ENCODE results near the gene PPP1R13B. TPM values are rescaled to one million over a fixed set of nuclear protein-coding genes. Genes with fewer than 3 reads are reported as not detected.
"Not testable (repeated sequence)": the region's sequence is repeated elsewhere in the genome, so short reads cannot be mapped to it uniquely, and the experiment has no call there.

PPP1R13B gene
- total and polyA plus RNA-seq, 4 donors, result 2.3 to 44.0 (median 15.8) TPM

GRCh38 chr14:103691655-103692054, 155.7 kb downstream of the PPP1R13B start:
- intact Hi-C loops (cut with DNase I); ATAC-seq (ENCODE audit: low FRiP score); H3K4me1 ChIP-seq (ENCODE audit: control insufficient read depth in 1 of 2, insufficient read depth in 2 of 2, low read length in 2 of 2): not testable (repeated sequence)

GRCh38 chr14:103690332-103690731, 157.0 kb downstream of the PPP1R13B start:
- Histone ChIP-seq H3K36me3 (ENCODE audit: control insufficient read depth in 1 of 2, insufficient read depth in 2 of 2, low read length in 1 of 2) (peaks cover 0 to 14% of the 10 kb centered on the region in 2 donors), H3K4me3 (ENCODE audit: low read length in 2 of 2) (no peak overlapping the region), H3K27me3 (ENCODE audit: control insufficient read depth in 1 of 2, insufficient read depth in 2 of 2, low read length in 1 of 2) (no peaks in the 10 kb centered on the region), H3K4me1 (ENCODE audit: control insufficient read depth in 1 of 2, insufficient read depth in 2 of 2, low read length in 2 of 2) (no peaks in the 10 kb centered on the region), H3K27ac (ENCODE audit: low read depth in 1 of 2, low read length in 2 of 2) (no peak overlapping the region), H3K9me3 (ENCODE audit: control insufficient read depth, low read length) (no peaks in the 10 kb centered on the region)
- WGBS, 2 donors, result 87 to 89% methylated on average over 8 of the region's 8 CpGs
- intact Hi-C loops (cut with DNase I), result no loop called here
- no peak for ATAC-seq (ENCODE audit: low FRiP score)
- DNase-seq, result peak in 1 of 2 donors; percentile 40

More at GRCh38 chr14:103691655-103692054, 155.7 kb downstream of the PPP1R13B start:
- peak in 1 of 2 donors; percentile 25 for DNase-seq
- peaks cover 0 to 11% of the 10 kb centered on the region in 2 donors for H3K36me3 ChIP-seq (ENCODE audit: control insufficient read depth in 1 of 2, insufficient read depth in 2 of 2, low read length in 1 of 2)
- not testable (repeated sequence) for H3K27ac ChIP-seq (ENCODE audit: low read depth in 1 of 2, low read length in 2 of 2); H3K9me3 ChIP-seq (ENCODE audit: control insufficient read depth, low read length); H3K4me3 ChIP-seq (ENCODE audit: low read length in 2 of 2); H3K27me3 ChIP-seq (ENCODE audit: control insufficient read depth in 1 of 2, insufficient read depth in 2 of 2, low read length in 1 of 2)
- WGBS, 2 donors, result 89 to 90% methylated on average over 5 of the region's 5 CpGs

- Histone ChIP-seq H3K9me3 (ENCODE audit: control insufficient read depth, low read length) (no peaks in the 10 kb centered on the region), H3K4me1 (ENCODE audit: control insufficient read depth in 1 of 2, insufficient read depth in 2 of 2, low read length in 2 of 2) (no peaks in the 10 kb centered on the region), H3K4me3 (ENCODE audit: low read length in 2 of 2) (no peak overlapping the region), H3K27ac (ENCODE audit: low read depth in 1 of 2, low read length in 2 of 2) (peak overlapping the region in 1 of 2 donors; percentile 38), H3K36me3 (ENCODE audit: control insufficient read depth in 1 of 2, insufficient read depth in 2 of 2, low read length in 1 of 2) (peaks cover 0 to 14% of the 10 kb centered on the region in 2 donors), H3K27me3 (ENCODE audit: control insufficient read depth in 1 of 2, insufficient read depth in 2 of 2, low read length in 1 of 2) (no peaks in the 10 kb centered on the region)
- peak; percentile 64 to 84 for DNase-seq
- intact Hi-C loops (cut with DNase I), result no loop called here
- 28 to 31% methylated on average over 16 of the region's 16 CpGs for WGBS, 2 donors
- ATAC-seq (ENCODE audit: low FRiP score), result peak; percentile 45
Measured at GRCh38 chr14:103688906-103689902, 158.2 kb downstream of the PPP1R13B start.

GRCh38 chr14:103688441-103688840, 158.9 kb downstream of the PPP1R13B start:
- intact Hi-C loops (cut with DNase I), result no loop called here
- ATAC-seq (ENCODE audit: low FRiP score) (no peak), DNase-seq (peak in 1 of 2 donors; percentile 33)
- Histone ChIP-seq H3K27ac (ENCODE audit: low read depth in 1 of 2, low read length in 2 of 2) (peak overlapping the region in 1 of 2 donors; percentile 22), H3K4me3 (ENCODE audit: low read length in 2 of 2) (no peak overlapping the region), H3K9me3 (ENCODE audit: control insufficient read depth, low read length) (no peaks in the 10 kb centered on the region), H3K27me3 (ENCODE audit: control insufficient read depth in 1 of 2, insufficient read depth in 2 of 2, low read length in 1 of 2) (no peaks in the 10 kb centered on the region), H3K36me3 (ENCODE audit: control insufficient read depth in 1 of 2, insufficient read depth in 2 of 2, low read length in 1 of 2) (peaks cover 0 to 11% of the 10 kb centered on the region in 2 donors), H3K4me1 (ENCODE audit: control insufficient read depth in 1 of 2, insufficient read depth in 2 of 2, low read length in 2 of 2) (no peaks in the 10 kb centered on the region)
- WGBS, 2 donors, result 86 to 87% methylated on average over 5 of the region's 5 CpGs

GRCh38 chr14:103687712-103688111, 159.7 kb downstream of the PPP1R13B start:
- H3K27ac ChIP-seq (ENCODE audit: low read depth in 1 of 2, low read length in 2 of 2), result no peak overlapping the region

GRCh38 chr14:103686831-103687485, 160.4 kb downstream of the PPP1R13B start:
- Histone ChIP-seq H3K9me3 (ENCODE audit: control insufficient read depth, low read length) (no peaks in the 10 kb centered on the region), H3K4me3 (ENCODE audit: low read length in 2 of 2) (no peak overlapping the region), H3K36me3 (ENCODE audit: control insufficient read depth in 1 of 2, insufficient read depth in 2 of 2, low read length in 1 of 2) (peaks cover 0 to 7% of the 10 kb centered on the region in 2 donors), H3K27me3 (ENCODE audit: control insufficient read depth in 1 of 2, insufficient read depth in 2 of 2, low read length in 1 of 2) (no peaks in the 10 kb centered on the region), H3K27ac (ENCODE audit: low read depth in 1 of 2, low read length in 2 of 2) (peak overlapping the region in 1 of 2 donors; percentile 22), H3K4me1 (ENCODE audit: control insufficient read depth in 1 of 2, insufficient read depth in 2 of 2, low read length in 2 of 2) (no peaks in the 10 kb centered on the region)
- ATAC-seq (ENCODE audit: low FRiP score), result no peak
- intact Hi-C loops (cut with DNase I), result no loop called here
- DNase-seq, result peak; percentile 9 to 30
- 57 to 61% methylated on average over 19 of the region's 19 CpGs for WGBS, 2 donors

More at GRCh38 chr14:103687712-103688111, 159.7 kb downstream of the PPP1R13B start:
- WGBS, 2 donors, result 29 to 32% methylated on average over 4 of the region's 4 CpGs
- Histone ChIP-seq H3K9me3 (ENCODE audit: control insufficient read depth, low read length) (no peaks in the 10 kb centered on the region), H3K36me3 (ENCODE audit: control insufficient read depth in 1 of 2, insufficient read depth in 2 of 2, low read length in 1 of 2) (peaks cover 0 to 8% of the 10 kb centered on the region in 2 donors), H3K4me3 (ENCODE audit: low read length in 2 of 2) (no peak overlapping the region), H3K4me1 (ENCODE audit: control insufficient read depth in 1 of 2, insufficient read depth in 2 of 2, low read length in 2 of 2) (no peaks in the 10 kb centered on the region), H3K27me3 (ENCODE audit: control insufficient read depth in 1 of 2, insufficient read depth in 2 of 2, low read length in 1 of 2) (no peaks in the 10 kb centered on the region)
- ATAC-seq (ENCODE audit: low FRiP score), result no peak
- intact Hi-C loops (cut with DNase I), result no loop called here
- peak in 1 of 2 donors; percentile 26 for DNase-seq

- ATAC-seq (ENCODE audit: low FRiP score) (no peak), DNase-seq (peak in 1 of 2 donors; percentile 24)
- intact Hi-C loops (cut with DNase I), result no loop called here
- Histone ChIP-seq H3K27me3 (ENCODE audit: control insufficient read depth in 1 of 2, insufficient read depth in 2 of 2, low read length in 1 of 2) (no peaks in the 10 kb centered on the region), H3K9me3 (ENCODE audit: control insufficient read depth, low read length) (no peaks in the 10 kb centered on the region), H3K4me1 (ENCODE audit: control insufficient read depth in 1 of 2, insufficient read depth in 2 of 2, low read length in 2 of 2) (no peaks in the 10 kb centered on the region), H3K27ac (ENCODE audit: low read depth in 1 of 2, low read length in 2 of 2) (no peak overlapping the region), H3K36me3 (ENCODE audit: control insufficient read depth in 1 of 2, insufficient read depth in 2 of 2, low read length in 1 of 2) (peaks cover 0 to 11% of the 10 kb centered on the region in 2 donors), H3K4me3 (ENCODE audit: low read length in 2 of 2) (no peak overlapping the region)
- 89 to 90% methylated on average over 23 of the region's 23 CpGs for WGBS, 2 donors
Measured at GRCh38 chr14:103685276-103686211, 161.8 kb downstream of the PPP1R13B start.

- 88 to 90% methylated on average over 15 of the region's 15 CpGs for WGBS, 2 donors
- Histone ChIP-seq H3K27ac (ENCODE audit: low read depth in 1 of 2, low read length in 2 of 2) (no peak overlapping the region), H3K4me3 (ENCODE audit: low read length in 2 of 2) (no peak overlapping the region), H3K27me3 (ENCODE audit: control insufficient read depth in 1 of 2, insufficient read depth in 2 of 2, low read length in 1 of 2) (no peaks in the 10 kb centered on the region), H3K4me1 (ENCODE audit: control insufficient read depth in 1 of 2, insufficient read depth in 2 of 2, low read length in 2 of 2) (no peaks in the 10 kb centered on the region), H3K9me3 (ENCODE audit: control insufficient read depth, low read length) (no peaks in the 10 kb centered on the region), H3K36me3 (ENCODE audit: control insufficient read depth in 1 of 2, insufficient read depth in 2 of 2, low read length in 1 of 2) (peaks cover 0 to 10% of the 10 kb centered on the region in 2 donors)
- intact Hi-C loops (cut with DNase I), result no loop called here
- DNase-seq (peak in 1 of 2 donors; percentile 17), ATAC-seq (ENCODE audit: low FRiP score) (no peak)
Measured at GRCh38 chr14:103684871-103685270, 162.5 kb downstream of the PPP1R13B start.
